Gastroesophageal sphincter (tissue), 3 donors: Measurements from ENCODE around the gene KCNH8.

Experiments used
- POLR2A ChIP-seq, 2 donors: fragments of 450-650 bp; IDR thresholded peaks; one replicate each; pipeline ENCODE4 v1.6.1; 2017; ENCODE audit warnings: antibody characterized with exemption in 2 of 2, mild to moderate bottlenecking in 2 of 2, moderate library complexity in 1 of 2
- POLR2AphosphoS5 ChIP-seq: sonication (generic); formaldehyde crosslinking; IDR thresholded peaks from one replicate; pipeline ENCODE4 v1.6.1; 2017; ENCODE audit warnings: antibody characterized with exemption
- TF ChIP-seq, protein P1 (sequence below), 4 experiments: fragments of 200-600 bp in 2 of 4; fragments of 450-650 bp in 2 of 4; sonication (generic) in 1 of 4; IDR thresholded peaks; one replicate each; pipeline ENCODE4 v1.5.1; 2017 to 2019; ENCODE audit warnings: antibody characterized with exemption in 4 of 4, mild to moderate bottlenecking in 2 of 4, moderate library complexity in 2 of 4

- TF ChIP-seq POLR2AphosphoS5 = no peak
- TF ChIP-seq, protein P1, sequence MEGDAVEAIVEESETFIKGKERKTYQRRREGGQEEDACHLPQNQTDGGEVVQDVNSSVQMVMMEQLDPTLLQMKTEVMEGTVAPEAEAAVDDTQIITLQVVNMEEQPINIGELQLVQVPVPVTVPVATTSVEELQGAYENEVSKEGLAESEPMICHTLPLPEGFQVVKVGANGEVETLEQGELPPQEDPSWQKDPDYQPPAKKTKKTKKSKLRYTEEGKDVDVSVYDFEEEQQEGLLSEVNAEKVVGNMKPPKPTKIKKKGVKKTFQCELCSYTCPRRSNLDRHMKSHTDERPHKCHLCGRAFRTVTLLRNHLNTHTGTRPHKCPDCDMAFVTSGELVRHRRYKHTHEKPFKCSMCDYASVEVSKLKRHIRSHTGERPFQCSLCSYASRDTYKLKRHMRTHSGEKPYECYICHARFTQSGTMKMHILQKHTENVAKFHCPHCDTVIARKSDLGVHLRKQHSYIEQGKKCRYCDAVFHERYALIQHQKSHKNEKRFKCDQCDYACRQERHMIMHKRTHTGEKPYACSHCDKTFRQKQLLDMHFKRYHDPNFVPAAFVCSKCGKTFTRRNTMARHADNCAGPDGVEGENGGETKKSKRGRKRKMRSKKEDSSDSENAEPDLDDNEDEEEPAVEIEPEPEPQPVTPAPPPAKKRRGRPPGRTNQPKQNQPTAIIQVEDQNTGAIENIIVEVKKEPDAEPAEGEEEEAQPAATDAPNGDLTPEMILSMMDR (IDR thresholded peaks at IDR 0.05) = no peak
- no peak for TF ChIP-seq POLR2A (IDR thresholded peaks at IDR 0.05)
Observed at GRCh38 chr3:19206540-19206939, 58.2 kb downstream of the KCNH8 start.
